Liver (tissue), 3 donors: ENCODE measurements around the gene TIAM1.

ENCODE experiments used
- ATF3 ChIP-seq: IDR thresholded peaks from 2 replicates; pipeline ENCODE4 v1.6.1; 2016; ENCODE audit warnings: antibody characterized with exemption
- CTCF ChIP-seq: fragments of 150-350 bp; IDR thresholded peaks from 2 replicates; pipeline ENCODE4 v1.5.1; 2017; ENCODE audit warnings: improper control_type of control experiment, low read depth, low read length; ENCODE audit not compliant: missing input control
- EGR1 ChIP-seq, 2 donors: IDR thresholded peaks; 2 replicates each; pipeline ENCODE4 v1.6.1; 2016 to 2018; ENCODE audit warnings: antibody characterized with exemption in 2 of 2, low read depth in 2 of 2
- GABPA ChIP-seq, 2 donors: IDR thresholded peaks in 1 of 2; conservative IDR thresholded peaks in 1 of 2; 2 replicates each; pipeline ENCODE4 v1.6.1; 2016; ENCODE audit warnings: antibody characterized with exemption in 2 of 2, mild to moderate bottlenecking in 1 of 2, moderate library complexity in 1 of 2
- JUND ChIP-seq, 2 donors: IDR thresholded peaks; 2 replicates each; pipeline ENCODE4 v1.6.1; 2016; ENCODE audit warnings: antibody characterized with exemption in 2 of 2
- RAD21 ChIP-seq, 2 donors: IDR thresholded peaks; 2 replicates each; pipeline ENCODE4 v1.6.1; 2016; ENCODE audit warnings: antibody characterized with exemption in 2 of 2, mild to moderate bottlenecking in 2 of 2
- YY1 ChIP-seq: IDR thresholded peaks from 2 replicates; pipeline ENCODE4 v1.6.1; 2016; ENCODE audit warnings: antibody characterized with exemption, mild to moderate bottlenecking
- donor health status: healthy.
- donor health status: healthy.

DNA sequence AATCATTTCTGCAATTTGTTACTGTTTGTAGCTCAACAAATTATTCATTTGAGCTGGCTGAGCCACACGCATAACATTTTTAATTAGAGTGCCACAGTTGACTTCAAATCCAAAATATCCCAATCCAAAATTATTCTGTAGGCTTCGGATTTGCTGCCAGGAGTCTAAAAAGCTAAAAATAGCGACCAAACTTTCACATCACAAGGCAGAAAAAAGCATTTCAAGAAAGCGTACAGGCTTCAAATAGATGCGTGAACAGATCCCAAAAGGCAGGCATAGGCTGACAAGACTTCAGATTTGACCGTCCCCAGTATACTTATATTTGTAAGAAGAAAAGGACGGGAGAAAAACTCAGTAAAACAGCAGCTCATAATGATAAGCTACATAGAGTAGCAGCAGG, 24.3 kb upstream of the TIAM1 start:
- TF ChIP-seq CTCF (no peak), EGR1 (IDR thresholded peaks at IDR 0.05; ENCODE audit: low read depth in 2 of 2) (no peak), YY1 (no peak), GABPA (IDR thresholded peaks at IDR 0.05 in 1 of 2, conservative IDR thresholded peaks at IDR 0.05 in 1 of 2) (no peak), JUND (IDR thresholded peaks at IDR 0.05) (no peak), RAD21 (IDR thresholded peaks at IDR 0.05) (no peak), ATF3 (no peak)
